Measurements from ENCODE around the gene BTK. TPM values are rescaled to one million over a fixed set of nuclear protein-coding genes. Genes with fewer than 3 reads are reported as not detected.

The BTK gene
- total RNA-seq, 2 experiments from 2014 or later = 0.42 to 0.49 TPM

DNA sequence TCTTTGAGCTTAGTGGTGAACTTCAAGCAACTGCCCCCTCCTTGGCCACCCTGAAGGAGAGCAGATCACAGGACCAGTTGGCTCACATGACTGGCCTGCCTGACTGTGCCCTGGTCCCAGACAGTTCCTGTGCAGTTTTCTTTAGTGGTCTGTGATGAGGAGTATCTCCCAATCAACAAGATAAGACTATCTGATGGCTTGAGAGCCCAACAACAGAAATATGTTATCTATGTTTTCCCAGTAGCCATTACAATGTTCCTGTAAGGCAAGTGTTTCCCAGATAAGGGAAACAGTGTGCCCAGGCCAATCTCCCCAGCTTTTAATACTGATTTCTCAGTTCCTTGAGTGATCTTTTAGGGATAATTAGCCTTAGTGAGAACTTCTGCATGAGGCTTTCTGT, 23.2 kb downstream of the BTK start:
- ChIA-PET CTCF (no interaction called here), POLR2A (no interaction called here)
- no peaks in the 10 kb centered on the region for H3K9me3 Mint-ChIP-seq
- no peaks in the 10 kb centered on the region for H3K4me1 Mint-ChIP-seq (ENCODE audit: low read depth)
- H3K36me3 Mint-ChIP-seq (ENCODE audit: low read depth) = no peaks in the 10 kb centered on the region
- intact Hi-C loops (cut with DNase I, micrococcal nuclease) = no loop called here
- Histone ChIP-seq H3K4me3 (ENCODE audit: low read length) (no peak overlapping the region), H3K36me3 (ENCODE audit: insufficient read depth, low read length) (no peaks in the 10 kb centered on the region), H3K4me1 (ENCODE audit: insufficient read depth, low read length) (no peaks in the 10 kb centered on the region), H3K9me3 (ENCODE audit: control insufficient read depth in 1 of 2, insufficient read depth in 1 of 2, low read length in 2 of 2) (no peaks in the 10 kb centered on the region), H3K27ac (ENCODE audit: low read depth in 1 of 2, low read length in 2 of 2) (no peak overlapping the region), H3K27me3 (ENCODE audit: control insufficient read depth in 1 of 2, insufficient read depth in 2 of 2, low read length in 2 of 2) (no peaks in the 10 kb centered on the region)
- H3K4me3 Mint-ChIP-seq = no peak overlapping the region
- no peak for DNase-seq
- H3K27me3 Mint-ChIP-seq = no peaks in the 10 kb centered on the region
- TF ChIP-seq, protein P1, sequence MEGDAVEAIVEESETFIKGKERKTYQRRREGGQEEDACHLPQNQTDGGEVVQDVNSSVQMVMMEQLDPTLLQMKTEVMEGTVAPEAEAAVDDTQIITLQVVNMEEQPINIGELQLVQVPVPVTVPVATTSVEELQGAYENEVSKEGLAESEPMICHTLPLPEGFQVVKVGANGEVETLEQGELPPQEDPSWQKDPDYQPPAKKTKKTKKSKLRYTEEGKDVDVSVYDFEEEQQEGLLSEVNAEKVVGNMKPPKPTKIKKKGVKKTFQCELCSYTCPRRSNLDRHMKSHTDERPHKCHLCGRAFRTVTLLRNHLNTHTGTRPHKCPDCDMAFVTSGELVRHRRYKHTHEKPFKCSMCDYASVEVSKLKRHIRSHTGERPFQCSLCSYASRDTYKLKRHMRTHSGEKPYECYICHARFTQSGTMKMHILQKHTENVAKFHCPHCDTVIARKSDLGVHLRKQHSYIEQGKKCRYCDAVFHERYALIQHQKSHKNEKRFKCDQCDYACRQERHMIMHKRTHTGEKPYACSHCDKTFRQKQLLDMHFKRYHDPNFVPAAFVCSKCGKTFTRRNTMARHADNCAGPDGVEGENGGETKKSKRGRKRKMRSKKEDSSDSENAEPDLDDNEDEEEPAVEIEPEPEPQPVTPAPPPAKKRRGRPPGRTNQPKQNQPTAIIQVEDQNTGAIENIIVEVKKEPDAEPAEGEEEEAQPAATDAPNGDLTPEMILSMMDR (IDR thresholded peaks at IDR 0.05) = no peak
- no peak for ATAC-seq (ENCODE audit: poor library complexity)
- no peak overlapping the region for H3K27ac Mint-ChIP-seq

DNA sequence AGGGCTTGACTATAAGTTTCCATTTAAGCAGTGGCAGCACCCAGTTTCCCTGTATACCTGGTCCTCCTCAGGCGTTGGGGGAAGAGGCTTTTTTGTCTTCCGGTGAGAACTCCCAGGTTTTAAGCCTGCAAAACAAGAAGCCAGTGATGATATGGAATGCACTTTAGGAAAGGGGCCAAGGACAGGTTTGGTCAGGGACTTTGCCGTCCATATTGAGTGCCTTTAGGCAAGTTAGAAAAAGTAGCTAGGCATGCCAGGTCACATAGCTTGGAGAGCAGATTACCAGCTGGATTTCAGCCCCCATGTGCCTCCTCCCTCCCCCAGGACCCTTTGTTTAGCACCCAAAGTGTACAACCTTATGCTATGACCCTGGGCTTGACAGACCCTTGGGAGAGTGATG, 23.9 kb downstream of the BTK start:
- H3K27me3 ChIP-seq (ENCODE audit: control insufficient read depth in 1 of 2, insufficient read depth in 2 of 2, low read length in 2 of 2) = no peaks in the 10 kb centered on the region
- TF ChIP-seq, protein P1 (IDR thresholded peaks at IDR 0.05) = no peak
- no peak overlapping the region for H3K27ac Mint-ChIP-seq
- no peak overlapping the region for H3K4me3 ChIP-seq (ENCODE audit: low read length)
- H3K27me3 Mint-ChIP-seq = peaks cover 3% of the 10 kb centered on the region
- H3K27ac ChIP-seq (ENCODE audit: low read depth in 1 of 2, low read length in 2 of 2) = no peak overlapping the region
- POLR2A ChIA-PET = no interaction called here
- H3K4me1 Mint-ChIP-seq (ENCODE audit: low read depth) = no peaks in the 10 kb centered on the region
- H3K4me1 ChIP-seq (ENCODE audit: insufficient read depth, low read length) = no peaks in the 10 kb centered on the region
- H3K9me3 ChIP-seq (ENCODE audit: control insufficient read depth in 1 of 2, insufficient read depth in 1 of 2, low read length in 2 of 2) = no peaks in the 10 kb centered on the region
- H3K4me3 Mint-ChIP-seq = no peak overlapping the region
- DNase-seq (no peak), ATAC-seq (ENCODE audit: poor library complexity) (no peak)
- H3K36me3 Mint-ChIP-seq (ENCODE audit: low read depth) = no peaks in the 10 kb centered on the region
- no peaks in the 10 kb centered on the region for H3K36me3 ChIP-seq (ENCODE audit: insufficient read depth, low read length)
- H3K9me3 Mint-ChIP-seq = no peaks in the 10 kb centered on the region
- intact Hi-C loops (cut with DNase I, micrococcal nuclease) = no loop called here
- CTCF ChIA-PET = no interaction called here

DNA sequence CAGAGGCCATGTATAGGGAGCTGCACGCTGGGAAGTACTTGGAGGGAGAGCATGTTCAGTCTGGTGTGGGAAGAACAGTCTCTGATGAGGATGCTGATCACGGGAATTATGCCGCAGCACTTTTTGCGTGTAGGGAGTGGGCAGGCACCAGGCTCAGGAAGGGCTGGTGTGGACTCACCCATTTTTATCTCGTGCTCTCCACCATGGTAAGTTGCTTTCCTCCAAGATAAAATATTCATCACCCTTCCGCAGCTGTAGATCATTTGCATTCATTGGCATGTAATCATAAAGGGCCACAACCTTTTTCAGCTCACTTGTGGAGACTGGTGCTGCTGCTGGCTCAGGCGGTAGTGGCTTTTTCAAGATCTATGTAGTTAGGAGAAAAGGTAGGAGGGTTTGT, 25.6 kb downstream of the BTK start:
- ChIA-PET CTCF (no interaction called here), POLR2A (no interaction called here)
- no peaks in the 10 kb centered on the region for H3K4me1 ChIP-seq (ENCODE audit: insufficient read depth, low read length)
- Mint-ChIP-seq H3K9me3 (no peaks in the 10 kb centered on the region), H3K27me3 (peaks cover 4% of the 10 kb centered on the region), H3K4me1 (ENCODE audit: low read depth) (no peaks in the 10 kb centered on the region), H3K27ac (no peak overlapping the region), H3K4me3 (no peak overlapping the region), H3K36me3 (ENCODE audit: low read depth) (no peaks in the 10 kb centered on the region)
- intact Hi-C loops (cut with DNase I, micrococcal nuclease) = no loop called here
- no peak overlapping the region for H3K4me3 ChIP-seq (ENCODE audit: low read length)
- TF ChIP-seq, protein P1 (IDR thresholded peaks at IDR 0.05) = no peak
- no peak for ATAC-seq (ENCODE audit: poor library complexity)
- H3K27ac ChIP-seq (ENCODE audit: low read depth in 1 of 2, low read length in 2 of 2) = no peak overlapping the region
- no peaks in the 10 kb centered on the region for H3K27me3 ChIP-seq (ENCODE audit: control insufficient read depth in 1 of 2, insufficient read depth in 2 of 2, low read length in 2 of 2)
- H3K9me3 ChIP-seq (ENCODE audit: control insufficient read depth in 1 of 2, insufficient read depth in 1 of 2, low read length in 2 of 2) = no peaks in the 10 kb centered on the region
- DNase-seq = no peak
- no peaks in the 10 kb centered on the region for H3K36me3 ChIP-seq (ENCODE audit: insufficient read depth, low read length)

All from CD4-positive, alpha-beta T cell (primary cell).